K562 (cell line): ENCODE results near the gene PHPT1. TPM values are rescaled to one million over a fixed set of nuclear protein-coding genes. Genes with fewer than 3 reads are reported as not detected.

Source experiments
- BRCA1 ChIP-seq, 2 experiments: fragments of 450-650 bp in 1 of 2; sonication (generic) in 1 of 2; formaldehyde crosslinking in 1 of 2; IDR thresholded peaks; 2 replicates each; pipeline versions ENCODE4 v1.5.0 to v1.6.1; 2017 to 2020; ENCODE audit warnings: mild to moderate bottlenecking in 1 of 2, missing genetic modification reagents in 1 of 2
- CTCF ChIP-seq, 3 experiments: IDR thresholded peaks in 2 of 3; conservative IDR thresholded peaks in 1 of 3; 2 replicates each; pipeline ENCODE4 v1.5.1; 2011 to 2012; ENCODE audit warnings: low read length in 3 of 3, mild to moderate bottlenecking in 3 of 3, control low read depth in 2 of 3, improper control_type of control experiment in 1 of 3, inconsistent platforms in 1 of 3, low read depth in 1 of 3, mixed read lengths in 1 of 3, moderate library complexity in 1 of 3; ENCODE audit not compliant: insufficient read depth in 2 of 3
- DDX20 ChIP-seq: fragments of 450-650 bp; IDR thresholded peaks from 2 replicates; pipeline ENCODE4 v1.6.1; 2016; ENCODE audit warnings: missing genetic modification characterization, low read depth, mild to moderate bottlenecking, missing compliant biosample characterization, moderate library complexity
- ELF2 ChIP-seq: fragments of 250-450 bp; sonication (Bioruptor Pico); IDR thresholded peaks from 2 replicates; pipeline ENCODE4 v1.5.0; 2021; ENCODE audit warnings: mild to moderate bottlenecking
- GTF2B ChIP-seq: IDR thresholded peaks from 2 replicates; pipeline ENCODE4 v1.6.1; 2011; ENCODE audit not compliant: insufficient read length; ENCODE audit errors: extremely low read depth
- MTF1 ChIP-seq: fragments of 250-450 bp; sonication (Bioruptor Pico); IDR thresholded peaks from 2 replicates; pipeline ENCODE4 v1.9.0; 2021; ENCODE audit warnings: moderate library complexity, mild to moderate bottlenecking, inconsistent platforms, borderline replicate concordance
- NFYB ChIP-seq: IDR thresholded peaks from 2 replicates; pipeline ENCODE4 v1.6.1; 2011; ENCODE audit warnings: mild to moderate bottlenecking, moderate library complexity; ENCODE audit not compliant: insufficient read length; ENCODE audit errors: extremely low read depth
- TRIM28 ChIP-seq: fragments of 450-650 bp; IDR thresholded peaks from 2 replicates; pipeline ENCODE4 v1.6.1; 2017
- XRCC4 ChIP-seq: IDR thresholded peaks from one replicate; pipeline ENCODE4 v1.6.1; 2011; ENCODE audit not compliant: insufficient read depth, insufficient read length; ENCODE audit errors: extremely low read depth
- polyA plus RNA-seq, 8 experiments: library from polyadenylated mRNA; depleted of rRNA in 4 of 8; stranded (reverse) in 5 of 8; unstranded in 3 of 8; fragments of >200 nt; fragmentation: Nextera tagmentation in 2 of 8; fragmentation: Illumina TruSeq in 1 of 8; extraction: Ambion mirVana in 2 of 8; extraction: Trizol in 1 of 8; gene quantifications; 2 replicates each; pipeline versions ENCODE4 v1.2.1 to v1.2.3, GENCODE V29; 2011 to 2014; ENCODE audit warnings: inconsistent platforms in 1 of 8, missing spikeins in 1 of 8
- total RNA-seq, 7 experiments: library from RNA; depleted of rRNA in 6 of 7; stranded (reverse); fragments of >200 nt in 6 of 7; fragmentation: Illumina TruSeq in 2 of 7; extraction: Trizol in 2 of 7; gene quantifications; 2 replicates each; pipeline versions ENCODE4 v1.2.1 to v1.2.3, GENCODE V29; 2011 to 2021; ENCODE audit warnings: low replicate concordance in 1 of 7

Gene PHPT1
- total and polyA plus RNA-seq, 9 of the 15 experiments (the other 6 are each of a cell fraction or from before 2014, with no cell fraction given), result 20.9 to 166 (median 129) TPM

- TF ChIP-seq GTF2B, result no peak
- no peak for TF ChIP-seq BRCA1 (IDR thresholded peaks at IDR 0.05)
- no peak for TF ChIP-seq BRCA1 (CRISPR knock-in tag; IDR thresholded peaks at IDR 0.05)
- TF ChIP-seq NFYB, result no peak
- TF ChIP-seq MTF1 (CRISPR knock-in tag), result no peak
- no peak for TF ChIP-seq XRCC4
- no peak for TF ChIP-seq DDX20
- no peak for TF ChIP-seq CTCF (IDR thresholded peaks at IDR 0.05 in 2 of 3, conservative IDR thresholded peaks at IDR 0.05 in 1 of 3; ENCODE audit: insufficient read depth in 2 of 3, low read depth in 1 of 3, low read length in 3 of 3)
- TF ChIP-seq TRIM28, result no peak
- no peak for TF ChIP-seq ELF2 (CRISPR knock-in tag)
Measured at GRCh38 chr9:136882109-136882946, 33.1 kb downstream of the PHPT1 start (continued).
